K562 (cell line): ENCODE data around the gene FTL. TPM values are rescaled to one million over a fixed set of nuclear protein-coding genes. Genes with fewer than 3 reads are reported as not detected.
A peak's percentile ranks its signal among the peaks of the same experiment; 100 is the strongest.

Experiments
- ATAC-seq: fragments of 200-7000 bp; cut with Tn5 transposase; 3 replicates; pipeline ENCODE4 v1.9.1; 2020; ENCODE audit warnings: moderate library complexity
- BruUV-seq: library from RNA; stranded (reverse); fragments of 400-500 nt; replicated peaks from 2 replicates; lab custom pipeline; 2021; lab: Mats Ljungman, UMichigan
- CTCF ChIA-PET: fragments of 300-600 bp; formaldehyde crosslinking; extraction: SDS; loops from one replicate; lab custom pipeline; 2021; ENCODE audit warnings: low intra/inter-chr PET ratio; lab: Yijun Ruan, JAX
- POLR2A ChIA-PET: fragments of 300-600, 350-650 bp; sonication (Branson Sonifier 250); formaldehyde crosslinking; extraction: SDS; loops from one replicate; lab custom pipeline; 2021; ENCODE audit warnings: antibody characterized with exemption, inconsistent platforms; lab: Yijun Ruan, JAX
- DNase-seq, 4 experiments: peaks; one replicate each; pipeline versions ENCODE4 v3.0.0 to v3.0.0-alpha.2; 2011 to 2018; ENCODE audit warnings: low spot score in 3 of 4, mixed read lengths in 3 of 4; ENCODE audit errors: extremely low read depth in 1 of 4
- FAIRE-seq: peaks from 2 replicates; lab custom pipeline; 2011; peaks lifted over from hg19 to GRCh38; lab: Jason Lieb, UNC
- H2AFZ ChIP-seq: 2 replicates; pipeline ENCODE4 v1.6.0; 2011; ENCODE audit warnings: low read depth, low read length, control low read depth, inconsistent platforms
- H3K27ac ChIP-seq: fragments of 200-600 bp; 3 replicates; pipeline ENCODE4 v1.8.0; 2011; ENCODE audit warnings: low read depth, mild to moderate bottlenecking, control low read depth, inconsistent platforms, low read length, moderate library complexity, mixed read lengths; ENCODE audit errors: extremely low read depth
- H3K27me3 ChIP-seq, 2 experiments: fragments of 300-600 bp in 1 of 2; 2 replicates in 1 of 2; 3 replicates in 1 of 2; pipeline versions ENCODE4 v1.6.0 to v1.8.0; 2011; ENCODE audit warnings: inconsistent platforms in 2 of 2, low read length in 2 of 2, mild to moderate bottlenecking in 1 of 2, mixed read lengths in 1 of 2, moderate library complexity in 1 of 2; ENCODE audit not compliant: control insufficient read depth in 2 of 2, insufficient read depth in 2 of 2
- H3K36me3 ChIP-seq: fragments of 300-600 bp; 3 replicates; pipeline ENCODE4 v1.8.0; 2011; ENCODE audit warnings: mild to moderate bottlenecking, low read length, inconsistent platforms; ENCODE audit not compliant: control insufficient read depth, insufficient read depth
- H3K4me1 ChIP-seq, 2 experiments: fragments of 200-600 bp in 1 of 2; replicated peaks in 1 of 2; 2 replicates in 1 of 2; 3 replicates in 1 of 2; pipeline versions ENCODE4 v1.5.1 to v1.8.0; 2011; ENCODE audit warnings: inconsistent platforms in 2 of 2, low read length in 2 of 2, mild to moderate bottlenecking in 1 of 2, mixed read lengths in 1 of 2, moderate library complexity in 1 of 2; ENCODE audit not compliant: control insufficient read depth in 2 of 2, insufficient read depth in 2 of 2
- H3K4me2 ChIP-seq: 2 replicates; pipeline ENCODE4 v1.6.1; 2011; ENCODE audit warnings: low read length, control low read depth, inconsistent platforms, mixed read lengths; ENCODE audit not compliant: insufficient read depth
- H3K4me3 ChIP-seq: fragments of 200-600 bp; sonication (generic), shearing (Covaris generic); 2 replicates; pipeline ENCODE4 v1.5.1; 2016; ENCODE audit warnings: control low read depth, inconsistent platforms
- H3K79me2 ChIP-seq: fragments of 200-600 bp; 3 replicates; pipeline ENCODE4 v1.8.0; 2011; ENCODE audit warnings: low read length, inconsistent platforms; ENCODE audit not compliant: control insufficient read depth, insufficient read depth
- H3K9ac ChIP-seq, 2 experiments: 2 replicates each; pipeline versions ENCODE4 v1.6.0 to v1.6.1; 2011; ENCODE audit warnings: low read depth in 2 of 2, low read length in 2 of 2, control low read depth in 1 of 2, inconsistent platforms in 1 of 2, mild to moderate bottlenecking in 1 of 2, mixed read lengths in 1 of 2; ENCODE audit not compliant: insufficient read depth in 1 of 2
- H3K9me1 ChIP-seq: one replicate; pipeline ENCODE4 v1.6.0; 2011; ENCODE audit warnings: inconsistent platforms, mild to moderate bottlenecking, low read length, moderate library complexity; ENCODE audit not compliant: control insufficient read depth, insufficient read depth
- H3K9me3 ChIP-seq: replicated peaks from 2 replicates; pipeline ENCODE4 v1.5.1; 2011; ENCODE audit warnings: low read depth, low read length, inconsistent platforms; ENCODE audit not compliant: control insufficient read depth, insufficient read depth
- H4K20me1 ChIP-seq: replicated peaks from 2 replicates; pipeline ENCODE4 v1.6.1; 2011; ENCODE audit warnings: low read length, inconsistent platforms, mixed read lengths; ENCODE audit not compliant: control insufficient read depth, insufficient read depth
- CBFA2T3 ChIP-seq: fragments of 450-650 bp; IDR thresholded peaks from 2 replicates; pipeline ENCODE4 v1.6.1; 2017
- CBX1 ChIP-seq: sonication (generic); IDR thresholded peaks from 2 replicates; pipeline ENCODE4 v1.6.1; 2016; ENCODE audit warnings: antibody characterized with exemption, low read depth, mild to moderate bottlenecking
- CTBP1 ChIP-seq: fragments of 450-650 bp; IDR thresholded peaks from 2 replicates; pipeline ENCODE4 v1.6.1; 2016; ENCODE audit warnings: borderline replicate concordance
- EGR1 ChIP-seq: fragments of 450-650 bp; conservative IDR thresholded peaks from 2 replicates; pipeline ENCODE4 v1.6.1; 2017; ENCODE audit warnings: mild to moderate bottlenecking
- EP300 ChIP-seq: IDR thresholded peaks from 2 replicates; pipeline ENCODE4 v1.6.1; 2012; ENCODE audit warnings: low read length, improper control_type of control experiment
- HOXB6 ChIP-seq: fragments of 250-450 bp; sonication (Bioruptor Pico); IDR thresholded peaks from 2 replicates; pipeline ENCODE4 v1.5.1; 2022; ENCODE audit warnings: mild to moderate bottlenecking, borderline replicate concordance
- MEIS2 ChIP-seq: fragments of 450-650 bp; IDR thresholded peaks from 2 replicates; pipeline ENCODE4 v1.6.1; 2014; ENCODE audit warnings: mild to moderate bottlenecking; ENCODE audit not compliant: partially characterized antibody
- NR2C1 ChIP-seq, 2 experiments: fragments of 450-650 bp; IDR thresholded peaks; 2 replicates each; pipeline ENCODE4 v1.6.1; 2017; ENCODE audit warnings: mild to moderate bottlenecking in 2 of 2, antibody characterized with exemption in 1 of 2, inconsistent platforms in 1 of 2, missing compliant biosample characterization in 1 of 2, missing genetic modification characterization in 1 of 2
- STAG1 ChIP-seq: sonication (generic); formaldehyde crosslinking; IDR thresholded peaks from 2 replicates; pipeline ENCODE4 v1.5.0; 2020; ENCODE audit warnings: missing genetic modification reagents, borderline replicate concordance
- ZKSCAN3 ChIP-seq: fragments of 250-450 bp; sonication (Bioruptor Pico); IDR thresholded peaks from 2 replicates; pipeline ENCODE4 v1.4.0; 2020
- ZNF12 ChIP-seq: sonication (generic); formaldehyde crosslinking; IDR thresholded peaks from 2 replicates; pipeline ENCODE4 v1.4.0; 2020; ENCODE audit warnings: mild to moderate bottlenecking, missing genetic modification reagents
- ZNF384 ChIP-seq: IDR thresholded peaks from 2 replicates; pipeline ENCODE4 v1.6.1; 2012; ENCODE audit warnings: low read depth, low read length, improper control_type of control experiment
- WGBS: fragments of 100-300 bp; shearing (Covaris generic); methylation state at CpG from one replicate; pipeline ENCODE4 v1.1.6; 2016; ENCODE audit warnings: low coverage, mixed read lengths; ENCODE audit not compliant: insufficient coverage; ENCODE audit errors: missing lambda C conversion rate; 5-methylcytosine and 5-hydroxymethylcytosine counted together
- in situ Hi-C: fragments of 300-500 bp; cut with MboI; formaldehyde crosslinking; loops from 4 replicates; pipeline ENCODE4 v1.15.0; 2018; ENCODE audit warnings: inconsistent platforms, mixed read lengths
- intact Hi-C: fragments of 100-400 bp; cut with micrococcal nuclease; formaldehyde crosslinking; loops from 2 replicates; pipeline ENCODE4 v1.14.2; 2022
- polyA plus RNA-seq, 8 experiments: library from polyadenylated mRNA; depleted of rRNA in 4 of 8; stranded (reverse) in 5 of 8; unstranded in 3 of 8; fragments of >200 nt; fragmentation: Nextera tagmentation in 2 of 8; fragmentation: Illumina TruSeq in 1 of 8; extraction: Ambion mirVana in 2 of 8; extraction: Trizol in 1 of 8; gene quantifications; 2 replicates each; pipeline versions ENCODE4 v1.2.1 to v1.2.3, GENCODE V29; 2011 to 2014; ENCODE audit warnings: inconsistent platforms in 1 of 8, missing spikeins in 1 of 8
- total RNA-seq, 7 experiments: library from RNA; depleted of rRNA in 6 of 7; stranded (reverse); fragments of >200 nt in 6 of 7; fragmentation: Illumina TruSeq in 2 of 7; extraction: Trizol in 2 of 7; gene quantifications; 2 replicates each; pipeline versions ENCODE4 v1.2.1 to v1.2.3, GENCODE V29; 2011 to 2021; ENCODE audit warnings: low replicate concordance in 1 of 7
- TF ChIP-seq, protein P1 (sequence below): sonication (generic); formaldehyde crosslinking; IDR thresholded peaks from 2 replicates; pipeline ENCODE4 v1.8.0; 2023; ENCODE audit warnings: mild to moderate bottlenecking, missing genetic modification reagents
- TF ChIP-seq, protein P2 (sequence below), 2 experiments: fragments of 250-450 bp in 1 of 2; fragments of 450-650 bp in 1 of 2; sonication (Bioruptor Pico) in 1 of 2; IDR thresholded peaks; 2 replicates each; pipeline versions ENCODE4 v1.6.1 to v1.8.0; 2016 to 2021; ENCODE audit warnings: mild to moderate bottlenecking in 2 of 2, moderate library complexity in 2 of 2, missing compliant biosample characterization in 1 of 2, missing genetic modification characterization in 1 of 2

Gene FTL
- total and polyA plus RNA-seq, 9 of the 15 experiments (the other 6 are each of a cell fraction or from before 2014, with no cell fraction given), result 1,231 to 27,415 (median 3,965) TPM

DNA sequence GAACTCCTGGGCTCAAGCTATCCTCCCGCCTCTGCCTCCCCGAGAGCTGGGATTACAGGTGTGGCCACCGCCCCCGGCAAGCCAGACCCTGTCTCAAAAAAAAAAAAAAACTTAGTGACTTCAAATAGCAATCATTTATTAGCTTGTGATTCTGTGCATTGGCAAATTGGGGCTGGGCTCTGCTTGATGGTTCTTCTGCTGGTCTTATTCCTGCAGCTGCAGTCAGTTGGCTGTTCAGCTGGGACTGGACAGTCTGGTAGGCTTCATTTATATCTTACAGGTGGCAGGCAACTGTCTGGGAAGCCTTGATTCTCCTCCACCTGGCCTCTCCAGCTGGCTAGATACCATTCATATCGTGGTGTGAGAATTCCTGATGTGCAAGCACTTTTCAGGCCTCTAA, 24.2 kb upstream of the FTL start:
- Histone ChIP-seq H3K79me2 (no peaks in the 10 kb centered on the region), H2AFZ (no peak overlapping the region), H3K4me2 (no peak overlapping the region), H3K4me1 (peaks cover 5 to 27% of the 10 kb centered on the region in 2 experiments; a peak in 3 of 5 replicates), H3K27ac (no peak overlapping the region), H4K20me1 (no peaks in the 10 kb centered on the region), H3K36me3 (no peaks in the 10 kb centered on the region; the same call in 2 of the 3 replicates), H3K9ac (no peak overlapping the region), H3K9me3 (no peaks in the 10 kb centered on the region), H3K4me3 (no peak overlapping the region)
- intact Hi-C loops, result no loop called here
- no peak for FAIRE-seq
- DNase-seq, result peak in 1 of 4 experiments; percentile 5
- CTCF ChIA-PET, result no interaction called here
- POLR2A ChIA-PET, result interaction anchor here (0.6 to 1.1 kb wide), 7 partner anchors 8 to 69 kb away, joined by 3 to 5 read pairs (median 3); partner anchors contain the start of gene PPP1R15A
- TF ChIP-seq, protein P1, sequence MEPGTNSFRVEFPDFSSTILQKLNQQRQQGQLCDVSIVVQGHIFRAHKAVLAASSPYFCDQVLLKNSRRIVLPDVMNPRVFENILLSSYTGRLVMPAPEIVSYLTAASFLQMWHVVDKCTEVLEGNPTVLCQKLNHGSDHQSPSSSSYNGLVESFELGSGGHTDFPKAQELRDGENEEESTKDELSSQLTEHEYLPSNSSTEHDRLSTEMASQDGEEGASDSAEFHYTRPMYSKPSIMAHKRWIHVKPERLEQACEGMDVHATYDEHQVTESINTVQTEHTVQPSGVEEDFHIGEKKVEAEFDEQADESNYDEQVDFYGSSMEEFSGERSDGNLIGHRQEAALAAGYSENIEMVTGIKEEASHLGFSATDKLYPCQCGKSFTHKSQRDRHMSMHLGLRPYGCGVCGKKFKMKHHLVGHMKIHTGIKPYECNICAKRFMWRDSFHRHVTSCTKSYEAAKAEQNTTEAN (CRISPR knock-in tag), result no peak
- TF ChIP-seq CBFA2T3, result 0 out of 2 replicates have a peak, but pooled peaks have one; percentile 14
- TF ChIP-seq, all 486 proteins: peak for 1
- ATAC-seq, result no peak
- H3K27me3 ChIP-seq, result no peaks in the 10 kb centered on the region
- no TSS peak for BruUV-seq
- no peaks in the 10 kb centered on the region for H3K9me1 ChIP-seq
- WGBS, result 72% methylated on average over 3 of the region's 5 CpGs
- in situ Hi-C loops, result no loop called here

DNA sequence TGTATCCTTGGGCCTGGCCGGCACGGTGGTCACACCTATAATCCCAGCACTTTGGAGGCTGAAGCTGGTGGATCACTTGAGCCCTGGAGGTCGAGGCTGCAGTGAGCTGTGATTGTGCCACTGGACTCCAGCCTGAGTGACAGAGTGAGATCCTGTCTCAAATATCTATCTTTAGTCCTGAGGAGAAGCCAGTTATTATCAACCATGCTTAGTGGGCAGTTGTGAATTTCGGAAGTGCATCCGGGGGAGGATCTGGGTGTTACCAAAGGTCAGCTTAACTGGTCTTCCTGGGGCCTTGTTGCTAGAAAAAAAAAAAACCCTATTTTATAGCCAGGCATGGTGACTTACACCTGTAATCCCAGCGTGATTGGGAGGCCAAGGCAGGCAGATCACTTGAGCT, 22.0 kb upstream of the FTL start:
- ATAC-seq (peak; percentile 46), DNase-seq (peak in 1 of 4 experiments; percentile 16), FAIRE-seq (peak; percentile 79)
- intact Hi-C loops (no loop called here), in situ Hi-C loops (no loop called here)
- no TSS peak for BruUV-seq
- Histone ChIP-seq H3K36me3 (no peaks in the 10 kb centered on the region; the same call in 2 of the 3 replicates), H3K9me1 (no peaks in the 10 kb centered on the region), H3K27me3 (no peaks in the 10 kb centered on the region), H2AFZ (no peak overlapping the region), H3K9ac (no peak overlapping the region), H3K27ac (peak overlapping the region; percentile 48; the same call in 1 of the 3 replicates), H3K4me2 (no peak overlapping the region), H3K79me2 (no peaks in the 10 kb centered on the region), H3K4me3 (no peak overlapping the region), H4K20me1 (no peaks in the 10 kb centered on the region), H3K4me1 (peaks cover 5 to 21% of the 10 kb centered on the region in 2 experiments; a peak in 3 of 5 replicates), H3K9me3 (peaks cover 11% of the 10 kb centered on the region)
- WGBS, result 15% methylated on average over 6 of the region's 6 CpGs
- POLR2A ChIA-PET, result interaction anchor here (0.7 to 2.8 kb wide), 9 partner anchors 9 to 68 kb away, joined by 3 to 8 read pairs (median 5); partner anchors contain the start of gene BAX
- CTCF ChIA-PET, result no interaction called here
- TF ChIP-seq EP300, result peak; percentile 54; the same call in 1 of the 2 replicates
- no peak for TF ChIP-seq CBX1
- TF ChIP-seq, protein P2, sequence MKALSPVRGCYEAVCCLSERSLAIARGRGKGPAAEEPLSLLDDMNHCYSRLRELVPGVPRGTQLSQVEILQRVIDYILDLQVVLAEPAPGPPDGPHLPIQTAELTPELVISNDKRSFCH (CRISPR knock-in tag; IDR thresholded peaks at IDR 0.05), result no peak
- TF ChIP-seq, protein P2 (tag; IDR thresholded peaks at IDR 0.05), result no peak
- TF ChIP-seq ZNF384, result peak; percentile 31; the same call in 1 of the 2 replicates
- no peak for TF ChIP-seq ZKSCAN3
- TF ChIP-seq STAG1 (CRISPR knock-in tag), result no peak
- TF ChIP-seq CBFA2T3, result peak; percentile 32
- TF ChIP-seq NR2C1 (IDR thresholded peaks at IDR 0.05), result peak; percentile 69; the same call in 1 of the 2 replicates
- peak; percentile 85 for TF ChIP-seq NR2C1 (tag; IDR thresholded peaks at IDR 0.05)
- TF ChIP-seq CTBP1, result 0 out of 2 replicates have a peak, but pooled peaks have one; percentile 24
- 0 out of 2 replicates have a peak, but pooled peaks have one; percentile 15 for TF ChIP-seq EGR1
- TF ChIP-seq MEIS2, result peak; percentile 27
- TF ChIP-seq HOXB6, result no peak
- TF ChIP-seq ZNF12 (CRISPR knock-in tag), result no peak
